Activated T-cell treated with anti-CD3 and anti-CD28 coated beads, Interleukin-2, amount 50 U/mL, for 72 hours (primary cell): ENCODE results near the gene RASSF10. TPM values are rescaled to one million over a fixed set of nuclear protein-coding genes. Genes with fewer than 3 reads are reported as not detected.

ENCODE experiments used
- ATAC-seq, 2 donors: fragments of 150-1000 bp; cut with Tn5 transposase; replicated peaks in 1 of 2; 2 replicates each; pipeline ENCODE4 v1.10.0; 2021; ENCODE audit warnings: moderate library complexity in 2 of 2, mild to moderate bottlenecking in 1 of 2
- DNase-seq, 2 donors: peaks; one replicate each; pipeline ENCODE4 v3.0.0; 2021 to 2022; ENCODE audit warnings: mixed read lengths in 1 of 2
- H3K27ac Mint-ChIP-seq: one replicate; pipeline ENCODE4 v1.8.0; 2022; ENCODE audit warnings: mild to moderate bottlenecking, moderate library complexity, mixed read lengths
- H3K27me3 Mint-ChIP-seq: one replicate; pipeline ENCODE4 v1.8.0; 2022; ENCODE audit warnings: low read depth, mixed read lengths
- H3K36me3 Mint-ChIP-seq, 2 donors: one replicate each; pipeline ENCODE4 v1.8.0; 2022; ENCODE audit warnings: mixed read lengths in 2 of 2, mild to moderate bottlenecking in 1 of 2; ENCODE audit not compliant: insufficient read depth in 2 of 2
- H3K4me1 Mint-ChIP-seq: one replicate; pipeline ENCODE4 v1.8.0; 2022; ENCODE audit warnings: low read depth, mixed read lengths
- H3K4me3 Mint-ChIP-seq, 2 donors: one replicate each; pipeline ENCODE4 v1.8.0; 2022; ENCODE audit warnings: mild to moderate bottlenecking in 2 of 2, mixed read lengths in 2 of 2, moderate library complexity in 2 of 2
- H3K9me3 Mint-ChIP-seq, 2 donors: one replicate each; pipeline ENCODE4 v1.8.0; 2022; ENCODE audit warnings: mixed read lengths in 2 of 2
- total RNA-seq, 2 donors: library from RNA; stranded (reverse); gene quantifications; one replicate each; pipeline ENCODE4 v1.2.3, GENCODE V29; 2022

Gene RASSF10
- total RNA-seq = under 1 TPM in 1 of 2 donors, not detected in 1; 0.09 TPM

DNA sequence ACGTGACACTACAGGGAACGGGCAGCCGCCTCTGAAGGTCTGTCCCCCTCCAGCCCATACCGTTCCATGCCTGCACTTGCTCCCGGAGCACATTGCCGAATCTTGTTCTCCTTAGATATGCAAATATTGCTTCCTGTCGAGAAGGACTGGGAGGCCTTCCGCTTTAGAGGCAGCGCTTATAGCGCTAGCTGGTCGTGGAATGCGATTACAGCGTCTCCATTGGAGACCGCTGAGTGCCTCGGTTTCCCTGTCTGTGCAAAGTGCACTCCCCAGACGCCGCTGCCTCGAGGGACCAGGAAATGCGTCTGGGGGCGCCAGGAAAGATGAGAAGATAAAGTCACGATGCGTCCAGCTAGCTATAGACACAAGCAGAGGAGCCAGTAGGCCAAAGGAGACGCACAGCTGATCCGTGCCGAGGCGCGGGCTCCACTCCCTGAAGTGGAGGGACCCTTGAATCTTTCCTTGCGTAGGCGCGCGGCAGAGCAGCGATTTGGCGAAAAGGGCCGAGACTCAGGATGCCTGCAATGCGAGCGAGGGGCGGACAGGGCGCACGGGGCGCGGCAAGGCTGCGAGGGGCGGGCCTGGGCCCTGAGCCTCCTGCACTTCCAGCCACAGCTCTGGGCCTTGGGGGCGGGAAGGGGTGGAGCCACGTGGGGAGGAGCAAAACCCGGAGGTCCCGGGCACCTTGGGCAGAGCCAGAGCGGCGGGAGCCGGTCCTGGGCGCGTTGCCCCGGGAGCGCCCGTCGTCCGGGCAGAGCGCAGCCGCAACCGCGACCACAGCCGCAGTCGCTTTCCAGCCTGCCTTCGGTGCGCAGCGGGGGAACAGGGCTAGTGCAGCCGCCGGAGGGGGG, at the start of gene RASSF10:
Gene RASSF10, plus strand, starts transcription at position 692 of the 851 bp plus-strand sequence. CDS start 261 bp downstream, outside the sequence.
- DNase-seq (peak; percentile 13 to 21), ATAC-seq (peak in 1 of 2 donors; percentile 51)
- peak within 1 kb of the TSS; percentile 69 to 72 for H3K4me3 Mint-ChIP-seq
- H3K9me3 Mint-ChIP-seq = no peaks in the 10 kb centered on the region
- H3K36me3 Mint-ChIP-seq = no peaks in the 10 kb centered on the region
- H3K4me1 Mint-ChIP-seq = no peaks in the 10 kb centered on the region
- H3K27me3 Mint-ChIP-seq = peaks cover 58% of the 10 kb centered on the region
- H3K27ac Mint-ChIP-seq = no peak within 1 kb of the TSS

DNA sequence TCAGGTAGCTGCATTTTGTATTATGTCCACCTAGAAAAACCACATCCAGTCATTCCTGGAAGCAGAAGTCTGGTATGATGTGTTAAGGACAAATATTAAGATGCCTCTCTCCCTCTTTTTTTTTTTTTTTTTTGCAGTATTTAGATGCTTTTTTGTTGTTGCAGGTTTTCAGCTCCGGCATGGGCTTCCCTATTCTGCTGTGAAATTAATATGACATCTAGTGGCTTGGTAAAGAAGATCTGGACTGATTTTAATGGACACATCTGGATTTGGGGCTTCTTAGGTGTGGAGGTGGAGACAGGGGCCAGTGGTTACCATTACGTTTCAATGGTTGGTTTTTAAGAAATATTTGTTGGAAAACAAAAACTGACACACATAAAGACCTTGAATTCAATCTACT, 47.5 kb upstream of the RASSF10 start:
- Mint-ChIP-seq H3K9me3 (no peaks in the 10 kb centered on the region), H3K27ac (no peak overlapping the region), H3K27me3 (peaks cover 21% of the 10 kb centered on the region), H3K4me3 (no peak overlapping the region), H3K4me1 (no peaks in the 10 kb centered on the region), H3K36me3 (no peaks in the 10 kb centered on the region)
- ATAC-seq = no peak
- no peak for DNase-seq

GRCh38 chr11:12962306-12962705, 46.8 kb upstream of the RASSF10 start:
- Mint-ChIP-seq H3K27ac (no peak overlapping the region), H3K4me1 (no peaks in the 10 kb centered on the region), H3K4me3 (no peak overlapping the region), H3K9me3 (no peaks in the 10 kb centered on the region), H3K36me3 (no peaks in the 10 kb centered on the region), H3K27me3 (peaks cover 21% of the 10 kb centered on the region)
- DNase-seq (no peak), ATAC-seq (no peak)

DNA sequence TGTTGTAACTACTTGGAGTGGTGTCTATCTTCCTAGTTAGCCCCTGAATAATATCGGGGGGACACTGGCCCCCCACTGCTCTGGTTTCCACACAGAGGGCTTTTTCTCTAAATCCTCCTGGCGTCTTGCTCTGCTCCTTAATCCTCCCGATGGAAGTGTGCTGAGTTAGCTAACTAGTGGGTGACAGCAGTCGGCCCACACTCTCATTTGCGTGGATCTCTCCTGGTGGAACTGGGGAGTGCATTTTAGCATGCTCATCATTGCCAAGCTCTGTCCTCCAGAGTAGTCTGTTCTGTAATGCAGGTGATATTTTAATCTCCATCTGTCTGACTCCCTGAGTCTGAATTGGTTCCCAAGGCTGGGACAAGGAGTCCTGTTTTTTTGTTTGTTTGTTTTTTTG, 46.1 kb upstream of the RASSF10 start:
- Mint-ChIP-seq H3K36me3 (no peaks in the 10 kb centered on the region), H3K4me3 (no peak overlapping the region), H3K9me3 (no peaks in the 10 kb centered on the region), H3K27ac (no peak overlapping the region), H3K4me1 (no peaks in the 10 kb centered on the region), H3K27me3 (peaks cover 21% of the 10 kb centered on the region)
- DNase-seq (no peak), ATAC-seq (no peak)

- Mint-ChIP-seq H3K4me3 (no peak overlapping the region), H3K27me3 (peaks cover 15% of the 10 kb centered on the region), H3K4me1 (no peaks in the 10 kb centered on the region), H3K36me3 (no peaks in the 10 kb centered on the region), H3K27ac (no peak overlapping the region), H3K9me3 (no peaks in the 10 kb centered on the region)
- DNase-seq (peak; percentile 60 to 72), ATAC-seq (peak; percentile 83 to 84)
Measured at GRCh38 chr11:12963792-12964536, 45.2 kb upstream of the RASSF10 start.

DNA sequence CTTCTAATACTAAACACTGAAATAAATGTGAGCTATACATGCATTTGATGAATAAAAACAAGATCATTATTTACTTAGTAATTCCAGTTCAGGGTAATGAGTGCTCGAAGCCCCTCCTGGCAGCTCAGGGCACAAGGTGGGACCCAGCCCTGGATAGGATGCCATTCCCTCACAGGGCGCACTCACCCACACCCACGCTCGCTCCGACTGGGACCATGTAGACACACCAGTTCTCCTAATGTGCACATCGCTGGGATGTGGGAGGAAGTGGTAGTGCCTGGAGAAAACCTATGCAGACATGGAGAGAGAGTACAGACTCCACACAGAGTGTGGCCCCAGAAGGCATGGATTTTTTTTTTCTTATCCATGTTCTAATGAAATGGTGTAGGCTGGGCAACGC, 44.5 kb upstream of the RASSF10 start:
- H3K36me3 Mint-ChIP-seq = no peaks in the 10 kb centered on the region
- peaks cover 15% of the 10 kb centered on the region for H3K27me3 Mint-ChIP-seq
- DNase-seq (no peak), ATAC-seq (no peak)
- H3K4me1 Mint-ChIP-seq = no peaks in the 10 kb centered on the region
- H3K4me3 Mint-ChIP-seq = no peak overlapping the region
- no peaks in the 10 kb centered on the region for H3K9me3 Mint-ChIP-seq
- no peak overlapping the region for H3K27ac Mint-ChIP-seq

DNA sequence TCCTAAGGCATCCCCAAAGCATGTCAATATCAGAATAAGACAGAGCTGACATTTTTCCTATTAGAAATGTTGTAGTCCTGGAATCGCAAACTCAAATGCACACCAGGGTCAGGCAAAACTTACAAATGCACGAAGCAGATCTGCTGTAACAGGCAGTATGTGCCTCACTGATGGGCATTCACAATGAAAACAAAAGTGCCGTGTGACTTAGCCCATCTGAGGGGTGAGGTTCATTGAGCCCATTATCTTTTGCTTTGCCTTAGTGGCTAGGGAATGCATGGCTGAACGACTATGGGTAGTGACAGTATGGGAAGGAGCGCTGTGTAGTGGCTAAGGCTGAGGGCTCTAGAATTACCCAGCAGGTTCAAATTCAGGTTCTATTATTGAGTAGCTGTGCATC, 43.1 kb upstream of the RASSF10 start:
- ATAC-seq = no peak
- H3K9me3 Mint-ChIP-seq = no peaks in the 10 kb centered on the region
- no peak for DNase-seq
- H3K4me3 Mint-ChIP-seq = no peak overlapping the region
- no peaks in the 10 kb centered on the region for H3K4me1 Mint-ChIP-seq
- peaks cover 13% of the 10 kb centered on the region for H3K27me3 Mint-ChIP-seq
- no peaks in the 10 kb centered on the region for H3K36me3 Mint-ChIP-seq
- H3K27ac Mint-ChIP-seq = no peak overlapping the region

DNA sequence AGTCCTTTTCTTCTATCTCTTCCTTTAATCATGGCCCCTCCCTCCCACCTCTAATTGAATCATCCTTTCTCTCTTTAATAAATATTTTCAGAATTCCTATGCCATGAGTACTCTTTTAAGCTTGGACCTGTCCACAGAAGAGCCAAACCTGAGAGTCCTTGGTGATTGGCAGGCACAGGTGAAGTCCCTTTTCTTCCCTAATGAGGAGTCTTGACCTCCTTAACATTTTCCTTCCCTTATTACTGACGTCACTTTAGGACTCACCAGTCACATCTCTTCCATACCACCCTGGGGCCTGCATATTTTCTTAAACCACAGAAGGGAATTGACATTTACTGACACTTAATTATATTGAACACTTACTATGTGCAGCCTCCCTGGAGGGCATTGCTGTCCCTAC, 41.0 kb upstream of the RASSF10 start:
- ATAC-seq = no peak
- Mint-ChIP-seq H3K4me1 (no peaks in the 10 kb centered on the region), H3K36me3 (no peaks in the 10 kb centered on the region), H3K4me3 (no peak overlapping the region), H3K27ac (no peak overlapping the region), H3K27me3 (peaks cover 12% of the 10 kb centered on the region), H3K9me3 (no peaks in the 10 kb centered on the region)
- no peak for DNase-seq

DNA sequence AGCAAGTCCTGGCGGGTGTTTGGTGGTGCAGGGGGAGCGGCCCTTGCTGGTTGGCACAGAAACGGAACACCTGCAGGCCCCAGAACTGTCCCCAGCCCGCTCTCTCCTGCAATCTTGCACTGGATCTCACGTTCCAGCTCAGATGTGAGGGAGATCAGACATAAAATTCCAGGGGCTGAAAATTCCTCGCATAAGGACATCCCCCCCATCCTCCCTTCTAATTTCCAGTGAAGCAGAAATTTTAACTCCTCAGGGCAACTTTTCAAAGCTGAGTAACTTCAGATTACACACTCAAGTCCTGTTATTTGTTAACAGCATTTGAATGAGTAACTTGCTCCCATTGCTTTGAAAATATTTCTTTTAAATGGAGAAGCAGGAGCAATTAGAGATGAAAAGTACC, 40.3 kb upstream of the RASSF10 start:
- no peak overlapping the region for H3K4me3 Mint-ChIP-seq
- H3K4me1 Mint-ChIP-seq = no peaks in the 10 kb centered on the region
- no peak for ATAC-seq
- peaks cover 12% of the 10 kb centered on the region for H3K27me3 Mint-ChIP-seq
- H3K9me3 Mint-ChIP-seq = no peaks in the 10 kb centered on the region
- no peaks in the 10 kb centered on the region for H3K36me3 Mint-ChIP-seq
- H3K27ac Mint-ChIP-seq = no peak overlapping the region
- DNase-seq = no peak

- H3K4me1 Mint-ChIP-seq = no peaks in the 10 kb centered on the region
- peaks cover 12% of the 10 kb centered on the region for H3K27me3 Mint-ChIP-seq
- H3K9me3 Mint-ChIP-seq = no peaks in the 10 kb centered on the region
- ATAC-seq (no peak), DNase-seq (no peak)
- no peaks in the 10 kb centered on the region for H3K36me3 Mint-ChIP-seq
- no peak overlapping the region for H3K27ac Mint-ChIP-seq
- no peak overlapping the region for H3K4me3 Mint-ChIP-seq
Measured at GRCh38 chr11:12971955-12972354, 37.2 kb upstream of the RASSF10 start.

- no peak overlapping the region for H3K4me3 Mint-ChIP-seq
- no peaks in the 10 kb centered on the region for H3K4me1 Mint-ChIP-seq
Measured at GRCh38 chr11:12973528-12974181, 35.5 kb upstream of the RASSF10 start.

DNA sequence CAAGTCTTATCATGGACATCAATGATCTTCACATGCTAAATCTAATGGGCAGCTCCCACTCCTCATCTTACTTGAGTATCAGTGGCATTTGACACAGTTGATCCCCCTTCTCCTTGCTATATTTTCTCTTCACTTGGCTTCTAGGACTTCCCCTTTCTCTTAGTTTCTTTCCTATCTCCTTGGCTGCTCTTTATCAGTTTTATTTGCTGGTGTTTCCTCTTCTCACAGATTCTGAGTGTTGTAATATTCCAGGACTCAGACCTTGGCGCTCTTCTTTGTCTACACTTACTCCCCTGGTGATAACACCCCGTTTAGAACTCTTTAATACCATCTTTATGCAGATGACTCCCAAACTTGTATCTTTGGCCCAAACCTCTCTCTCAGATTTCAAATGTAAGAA, 33.9 kb upstream of the RASSF10 start:
- H3K27me3 Mint-ChIP-seq = peaks cover 19% of the 10 kb centered on the region

More at GRCh38 chr11:12973528-12974181, 35.5 kb upstream of the RASSF10 start:
- no peaks in the 10 kb centered on the region for H3K36me3 Mint-ChIP-seq
- H3K27ac Mint-ChIP-seq = no peak overlapping the region
- no peak for ATAC-seq
- DNase-seq = no peak
- H3K27me3 Mint-ChIP-seq = peaks cover 19% of the 10 kb centered on the region
- no peaks in the 10 kb centered on the region for H3K9me3 Mint-ChIP-seq

More for the DNA sequence above, 33.9 kb upstream of the RASSF10 start:
- Mint-ChIP-seq H3K9me3 (no peaks in the 10 kb centered on the region), H3K36me3 (no peaks in the 10 kb centered on the region), H3K4me3 (no peak overlapping the region), H3K4me1 (no peaks in the 10 kb centered on the region), H3K27ac (no peak overlapping the region)
- no peak for ATAC-seq
- no peak for DNase-seq
